NCI-H2029 (cell line): ENCODE data around the gene IRF2.

Experiments
- DNase-seq: peaks from one replicate; lab custom pipeline; 2025; lab: John Stamatoyannopoulos, UW

Gene IRF2

DNA sequence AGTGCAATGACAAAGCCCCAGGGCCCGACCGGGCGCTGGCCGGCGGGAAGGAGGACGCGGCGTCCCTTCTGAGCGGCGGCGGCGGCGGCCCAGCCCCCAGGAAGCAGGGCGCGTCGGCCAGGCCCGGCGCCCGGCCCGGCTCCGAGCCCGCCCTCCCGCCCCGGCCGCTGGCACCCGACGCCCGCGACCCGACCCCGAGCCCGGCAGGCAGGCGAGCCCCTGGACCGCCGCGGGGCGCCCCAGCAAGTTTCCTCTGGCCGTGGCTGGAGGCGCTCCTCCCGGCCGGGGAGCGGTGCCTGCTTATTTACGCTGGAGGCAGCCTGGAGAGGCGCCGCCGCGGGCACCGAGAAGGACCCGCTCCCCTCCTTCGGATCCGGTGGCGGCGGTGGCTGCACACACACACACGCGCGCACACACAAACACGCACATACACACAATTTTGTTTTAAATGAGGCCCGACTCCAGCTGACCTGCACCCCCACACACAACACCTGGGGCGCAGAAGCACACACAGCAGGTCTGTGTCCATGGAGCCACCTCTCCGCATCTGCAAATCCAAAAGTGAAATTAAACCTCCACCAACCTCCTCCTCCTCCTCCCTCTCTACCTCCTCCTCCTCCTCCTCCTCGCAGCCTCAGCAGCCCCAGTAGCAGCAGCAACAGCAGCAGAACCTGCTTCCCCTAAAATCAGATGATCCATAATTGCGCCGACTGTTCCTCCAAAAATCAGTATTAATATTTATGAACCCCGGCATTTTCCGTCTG lies 669 bp downstream of the IRF2 start:
- peak; percentile 13 for DNase-seq

DNA sequence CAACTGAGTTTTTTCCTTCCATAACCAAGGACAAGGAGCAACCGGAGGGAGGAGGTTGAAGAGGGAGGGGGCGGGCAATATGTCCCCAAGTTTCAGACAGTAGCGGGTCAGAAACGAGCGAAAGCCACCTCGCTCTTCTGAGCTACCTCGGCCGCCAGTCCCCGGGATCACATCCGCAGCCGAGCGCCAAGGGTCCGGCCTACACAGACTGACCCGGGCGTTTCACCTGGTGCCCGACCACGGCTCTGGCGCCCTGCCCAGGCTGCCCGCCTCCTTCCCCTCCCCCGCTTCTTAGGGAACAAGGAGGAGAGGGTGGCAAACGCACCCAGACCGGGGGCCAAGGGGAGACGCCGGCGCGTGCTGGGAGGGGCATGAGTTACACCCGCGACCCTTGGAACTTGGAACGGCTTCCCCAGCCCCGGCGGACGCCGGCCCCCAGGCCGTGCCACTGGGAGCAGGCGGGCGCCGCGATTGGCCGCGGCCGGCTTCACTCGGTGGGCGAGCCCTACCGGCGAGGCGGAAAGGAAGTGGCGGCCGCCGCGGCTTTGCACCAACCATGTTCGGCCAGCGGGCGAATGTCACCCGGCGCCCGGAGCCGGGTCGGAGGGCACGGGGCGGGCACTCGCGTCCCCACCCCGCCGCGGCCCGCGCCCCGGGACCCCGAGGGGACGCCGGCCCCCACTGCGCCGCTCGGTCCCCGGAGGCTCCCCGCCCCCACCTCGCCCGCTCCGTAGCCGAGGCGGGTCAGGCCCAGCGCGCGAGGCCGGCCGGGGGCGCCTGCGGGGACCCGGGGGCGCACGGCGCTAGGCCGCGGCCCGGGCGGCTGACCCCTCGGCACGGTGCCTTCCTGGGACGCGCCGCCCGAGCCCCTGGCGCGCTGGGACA lies 1.5 kb downstream of the IRF2 start:
- DNase-seq, result peak; percentile 51

GRCh38 chr4:184471881-184472613 lies 2.3 kb downstream of the IRF2 start:
- DNase-seq, result no peak

- no peak for DNase-seq
Observed at GRCh38 chr4:184470785-184471110, 3.6 kb downstream of the IRF2 start.

GRCh38 chr4:184466634-184467033 lies 7.7 kb downstream of the IRF2 start:
- DNase-seq, result no peak

DNA sequence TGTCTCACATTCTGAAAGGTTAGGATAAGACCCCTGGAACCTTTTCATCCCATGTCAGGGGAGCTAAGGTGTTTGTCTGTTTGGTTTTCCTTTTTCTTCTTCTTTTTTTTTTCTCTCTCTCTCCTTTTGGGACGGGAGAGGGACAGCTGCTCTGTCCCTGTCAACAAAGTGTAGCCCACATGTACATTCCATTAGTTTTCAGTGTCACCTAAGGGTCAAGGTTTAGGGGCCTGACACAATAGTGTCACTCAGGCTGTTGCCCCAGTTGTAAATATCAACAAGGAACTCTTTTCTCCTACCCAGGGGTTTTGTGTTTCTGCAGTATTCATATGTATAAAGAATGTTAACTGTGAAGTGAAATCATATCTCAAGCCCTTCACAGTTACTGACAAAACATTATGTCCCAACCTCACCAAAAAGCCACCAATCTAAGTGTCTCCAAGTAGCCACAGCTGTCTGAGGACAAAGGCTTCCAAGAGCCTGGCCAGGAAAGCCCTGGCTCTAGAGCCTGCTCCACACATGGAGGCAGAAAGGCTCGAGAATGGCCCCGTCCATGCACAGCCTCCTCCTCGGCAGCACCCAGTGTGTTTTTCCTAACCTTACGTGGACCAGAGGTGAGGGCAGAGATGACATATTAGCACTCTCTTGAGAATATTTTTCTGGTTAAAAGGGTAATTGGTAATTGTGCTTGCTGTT lies 9.4 kb downstream of the IRF2 start:
- no peak for DNase-seq

GRCh38 chr4:184463856-184464255 lies 10.5 kb downstream of the IRF2 start:
- no peak for DNase-seq

- DNase-seq, result no peak
Observed at GRCh38 chr4:184463158-184463557, 11.2 kb downstream of the IRF2 start.

- DNase-seq, result no peak
Observed at GRCh38 chr4:184462724-184463123, 11.6 kb downstream of the IRF2 start.

GRCh38 chr4:184461711-184462441 lies 12.5 kb downstream of the IRF2 start:
- DNase-seq, result no peak

- no peak for DNase-seq
Observed at GRCh38 chr4:184460499-184461285, 13.7 kb downstream of the IRF2 start.

- no peak for DNase-seq
Observed at GRCh38 chr4:184459413-184459812, 14.9 kb downstream of the IRF2 start.

GRCh38 chr4:184457535-184458249 lies 16.7 kb downstream of the IRF2 start:
- DNase-seq, result no peak

GRCh38 chr4:184456337-184456736 lies 18.0 kb downstream of the IRF2 start:
- no peak for DNase-seq

DNA sequence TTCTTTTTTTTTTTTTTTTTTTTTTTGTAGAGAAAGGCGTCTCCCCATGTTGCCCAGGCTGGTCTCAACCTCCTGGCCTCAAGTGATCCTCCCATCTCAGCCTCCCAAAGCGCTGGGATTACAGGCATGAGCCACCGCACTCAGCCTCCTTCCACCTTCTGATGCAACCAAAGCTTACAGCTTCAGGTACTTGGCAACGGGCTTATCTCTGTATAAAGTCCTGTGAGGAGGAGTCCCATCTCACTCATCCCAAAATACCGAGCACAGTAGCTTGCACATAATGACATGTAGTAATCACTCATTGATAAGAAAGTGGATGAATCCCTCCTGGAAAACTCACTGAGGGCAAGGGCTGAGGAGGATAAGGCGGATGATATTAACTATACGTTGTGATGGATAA lies 19.1 kb downstream of the IRF2 start:
- no peak for DNase-seq

- DNase-seq, result no peak
Observed at GRCh38 chr4:184453365-184454160, 20.8 kb downstream of the IRF2 start.

- DNase-seq, result no peak
Observed at GRCh38 chr4:184452740-184453139, 21.6 kb downstream of the IRF2 start.

GRCh38 chr4:184451726-184452125 lies 22.6 kb downstream of the IRF2 start:
- DNase-seq, result no peak
